GM20000 (cell line): ENCODE measurements around the gene GRIK4.

Experiments
- DNase-seq: peaks from one replicate; pipeline ENCODE4 v3.0.0; 2012; ENCODE audit warnings: low spot score
- CTCF ChIP-seq: IDR thresholded peaks from 2 replicates; pipeline ENCODE4 v1.5.1; 2012; ENCODE audit warnings: mild to moderate bottlenecking, control low read depth; ENCODE audit errors: extremely low read depth, missing control alignments

GRIK4 gene

GRCh38 chr11:120515186-120515723, 3.7 kb downstream of the GRIK4 start:
- no peak for TF ChIP-seq CTCF
- DNase-seq, result no peak

GRCh38 chr11:120516461-120517389, 5.2 kb downstream of the GRIK4 start:
- TF ChIP-seq CTCF, result no peak
- no peak for DNase-seq

- DNase-seq, result no peak
- TF ChIP-seq CTCF, result no peak
Observed at GRCh38 chr11:120517390-120517761, 5.8 kb downstream of the GRIK4 start.

GRCh38 chr11:120517801-120518291, 6.3 kb downstream of the GRIK4 start:
- DNase-seq, result no peak
- no peak for TF ChIP-seq CTCF

- DNase-seq, result no peak
- TF ChIP-seq CTCF, result no peak
Observed at GRCh38 chr11:120518356-120518755, 6.8 kb downstream of the GRIK4 start.

- DNase-seq, result no peak
- TF ChIP-seq CTCF, result no peak
Observed at GRCh38 chr11:120519474-120519873, 7.9 kb downstream of the GRIK4 start.

GRCh38 chr11:120520091-120520822, 8.7 kb downstream of the GRIK4 start:
- DNase-seq, result no peak
- no peak for TF ChIP-seq CTCF
